HPDE6-E6E7 (cell line): ENCODE data around the gene SLC40A1.
"Not testable (repeated sequence)": the region's sequence is repeated elsewhere in the genome, so short reads cannot be mapped to it uniquely, and the experiment has no call there.

ENCODE experiments used
- DNase-seq: peaks from one replicate; pipeline ENCODE4 v3.0.0; 2011; ENCODE audit warnings: missing footprints; ENCODE audit errors: extremely low spot score

SLC40A1 gene

GRCh38 chr2:189580658-189581353 lies at the start of gene SLC40A1:
SLC40A1 (minus strand) TSS chr2:189580786; CDS start chr2:189580460, 326 bp downstream.
- peak; percentile 46 for DNase-seq

GRCh38 chr2:189629531-189630453 lies 49.2 kb upstream of the SLC40A1 start:
- DNase-seq = no peak

DNA sequence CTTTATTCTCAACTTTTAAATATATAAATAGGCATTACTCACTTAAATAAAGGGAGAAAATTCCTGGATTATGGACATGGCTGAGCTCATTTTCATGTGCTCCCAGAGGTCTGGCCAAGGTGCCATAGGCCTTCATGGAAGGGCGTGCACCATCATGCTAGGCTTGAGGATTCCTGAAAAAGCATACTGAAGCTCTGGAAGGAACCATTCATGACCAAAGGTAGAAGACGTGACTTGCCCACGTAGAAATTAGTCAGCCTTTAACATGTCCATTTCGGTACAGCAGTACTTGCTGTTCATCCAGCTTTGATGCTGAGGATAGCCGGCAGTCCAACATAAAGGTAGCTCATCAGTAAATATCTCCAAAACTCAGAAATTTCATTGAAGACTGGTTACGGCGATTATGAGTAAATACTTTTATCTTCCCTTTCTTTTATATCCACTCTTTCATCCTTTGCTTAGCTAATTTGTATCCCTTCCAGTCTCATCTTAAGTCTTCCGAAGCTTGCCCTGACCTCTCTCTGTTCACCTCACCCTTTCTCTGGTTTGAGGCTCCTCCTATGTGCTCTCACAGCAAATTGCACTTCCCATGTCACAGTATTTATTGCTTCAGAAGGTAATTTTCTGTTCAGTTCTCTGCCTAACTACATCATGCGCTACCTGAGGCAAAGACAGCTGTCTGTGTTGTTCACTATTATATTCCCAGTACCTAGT lies 48.4 kb upstream of the SLC40A1 start:
- DNase-seq = no peak

GRCh38 chr2:189627789-189628188 lies 47.2 kb upstream of the SLC40A1 start:
- no peak for DNase-seq

GRCh38 chr2:189625636-189626035 lies 45.0 kb upstream of the SLC40A1 start:
- DNase-seq = no peak

- DNase-seq = no peak
Observed at GRCh38 chr2:189624648-189625355, 44.2 kb upstream of the SLC40A1 start.

GRCh38 chr2:189623049-189623448 lies 42.5 kb upstream of the SLC40A1 start:
- no peak for DNase-seq

GRCh38 chr2:189621781-189622180 lies 41.2 kb upstream of the SLC40A1 start:
- DNase-seq = no peak

GRCh38 chr2:189618197-189618596 lies 37.6 kb upstream of the SLC40A1 start:
- no peak for DNase-seq

DNA sequence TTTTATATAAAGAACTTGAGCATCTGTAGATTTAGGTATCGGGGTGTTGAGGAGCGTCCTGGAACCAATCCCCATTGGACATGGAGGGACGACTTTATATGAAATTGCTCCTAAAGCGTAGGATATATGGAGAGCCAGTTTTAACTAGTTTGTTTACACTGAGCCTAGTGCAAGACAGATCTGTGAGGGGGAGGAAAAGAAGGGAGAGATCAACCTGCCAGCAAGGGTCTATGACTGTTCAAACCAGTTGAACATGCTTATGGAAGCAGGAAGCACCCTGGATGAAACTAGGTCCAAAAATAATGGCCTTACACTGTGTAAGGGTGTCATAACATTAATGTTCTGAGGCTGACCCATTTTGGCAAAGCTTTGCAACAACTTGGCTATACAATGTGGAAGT lies 34.0 kb upstream of the SLC40A1 start:
- no peak for DNase-seq

DNA sequence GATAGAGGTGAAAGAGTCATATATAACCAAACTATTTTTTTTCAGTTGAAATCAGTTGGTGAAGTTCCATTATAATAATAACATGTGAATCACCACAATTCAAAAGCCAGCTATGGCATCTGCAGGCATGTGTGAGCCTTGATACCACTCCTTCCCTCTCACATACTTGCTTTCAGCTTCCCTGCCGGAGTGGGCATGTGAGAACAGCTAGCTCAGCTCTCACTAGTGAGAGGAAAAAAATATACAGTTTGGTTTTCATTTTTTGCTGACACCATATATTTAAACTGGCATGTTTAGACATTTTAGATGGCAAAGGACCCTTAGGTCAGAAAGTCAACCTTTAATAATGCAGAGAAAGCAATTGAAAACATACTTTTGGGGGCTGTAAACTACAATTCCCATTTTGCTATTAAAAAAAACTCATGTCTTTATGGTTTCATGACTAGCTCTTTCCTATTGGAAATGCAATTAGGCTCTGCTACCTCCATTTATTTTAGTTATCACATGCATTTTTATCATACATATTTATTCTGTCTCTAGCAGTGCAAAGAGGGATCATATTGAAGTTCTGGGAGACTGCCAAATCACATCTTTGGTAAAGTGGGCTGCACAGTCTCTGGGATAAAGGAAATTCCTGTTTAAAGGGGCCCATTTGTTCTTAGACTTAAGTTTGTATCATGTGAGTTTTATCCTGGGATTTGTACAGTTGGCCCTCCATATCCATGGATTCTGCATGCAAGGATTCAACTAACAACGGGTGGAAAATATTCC lies 33.2 kb upstream of the SLC40A1 start:
- peak; percentile 33 for DNase-seq

GRCh38 chr2:189613077-189613636 lies 32.6 kb upstream of the SLC40A1 start:
- peak; percentile 41 for DNase-seq

GRCh38 chr2:189610700-189611099 lies 30.1 kb upstream of the SLC40A1 start:
- DNase-seq = no peak

DNA sequence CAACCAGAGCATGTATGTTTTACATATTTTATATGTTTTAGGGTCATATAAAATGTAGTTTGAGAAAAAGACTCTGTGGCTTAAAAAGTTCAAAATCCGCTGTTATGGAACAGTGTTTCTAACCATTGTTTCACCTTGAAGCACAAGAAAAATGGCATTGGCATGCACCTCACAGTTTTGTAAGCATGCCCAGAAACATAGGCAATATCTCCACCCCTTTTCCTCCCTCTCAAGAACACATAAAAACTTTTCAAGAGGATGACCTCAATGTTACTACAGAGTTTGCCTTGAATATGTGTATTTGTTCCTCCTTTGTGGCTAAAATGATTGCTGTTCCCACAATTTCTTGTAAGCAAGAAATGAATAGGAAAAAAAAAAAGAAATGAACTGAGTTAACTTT lies 29.3 kb upstream of the SLC40A1 start:
- no peak for DNase-seq

DNA sequence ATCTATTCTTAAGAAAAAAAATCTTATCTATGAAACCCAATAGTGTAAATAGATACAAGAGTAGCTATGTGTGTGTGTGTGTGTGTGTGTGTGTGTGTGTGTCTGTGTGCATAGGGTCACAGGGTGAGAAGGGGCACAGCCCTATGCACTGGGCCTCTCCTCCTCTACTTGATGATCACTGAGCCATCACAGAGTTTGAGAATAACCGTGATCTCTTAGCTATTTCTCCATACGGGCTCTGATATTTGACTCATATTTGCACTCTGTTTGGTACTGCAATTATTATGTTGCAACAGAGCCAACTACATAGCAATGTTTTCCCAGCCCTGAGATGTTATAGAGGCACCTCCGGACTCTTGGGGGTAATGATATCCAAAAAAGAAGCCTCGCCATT lies 28.8 kb upstream of the SLC40A1 start:
- DNase-seq = no peak

DNA sequence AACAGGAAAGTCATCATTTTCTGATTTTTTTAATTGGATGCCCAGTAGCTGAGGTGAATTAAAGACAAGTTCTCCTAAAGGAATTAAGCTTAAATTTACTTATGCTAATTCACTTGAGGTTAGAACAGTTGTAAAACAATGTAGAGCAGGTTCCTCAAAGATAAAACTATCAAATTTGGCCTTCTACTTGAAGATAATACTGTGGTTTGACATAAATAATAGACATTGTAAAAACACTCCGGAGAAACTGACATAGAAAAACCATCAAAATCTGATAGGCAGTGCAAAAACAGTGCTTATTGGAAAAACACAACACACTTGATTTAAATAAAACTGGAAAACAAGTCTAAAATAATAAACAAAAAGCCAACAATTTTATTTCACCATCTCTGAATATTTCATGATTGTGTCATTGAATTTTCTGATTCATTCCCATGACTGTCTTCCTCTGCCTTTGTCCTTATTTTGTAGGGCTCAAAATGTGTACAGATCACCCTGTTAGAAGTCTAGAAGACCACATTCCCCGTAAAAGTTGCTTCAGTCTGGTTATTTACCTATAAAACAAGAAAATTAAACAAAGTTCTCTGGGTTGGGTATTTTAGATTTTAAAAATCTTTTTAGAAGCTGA lies 28.3 kb upstream of the SLC40A1 start:
- DNase-seq = no peak

DNA sequence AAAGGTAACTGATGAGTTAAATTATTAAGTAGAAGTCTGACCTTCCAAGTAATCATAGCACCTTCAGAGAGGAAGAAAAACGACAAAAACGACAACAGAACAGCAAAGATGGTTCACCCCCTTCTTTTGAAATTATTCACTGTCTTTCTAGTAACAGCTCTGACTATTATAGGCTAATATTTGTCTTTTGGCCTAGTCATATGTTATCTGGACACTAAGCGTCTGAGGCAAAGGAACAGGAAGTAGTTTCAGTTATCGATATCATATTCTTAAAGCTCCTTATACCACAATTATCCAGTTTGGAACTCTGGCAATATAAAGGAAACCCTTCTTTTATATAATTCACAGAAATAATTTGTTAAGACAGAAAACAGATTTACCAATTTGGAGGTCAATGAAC lies 27.6 kb upstream of the SLC40A1 start:
- DNase-seq = no peak

DNA sequence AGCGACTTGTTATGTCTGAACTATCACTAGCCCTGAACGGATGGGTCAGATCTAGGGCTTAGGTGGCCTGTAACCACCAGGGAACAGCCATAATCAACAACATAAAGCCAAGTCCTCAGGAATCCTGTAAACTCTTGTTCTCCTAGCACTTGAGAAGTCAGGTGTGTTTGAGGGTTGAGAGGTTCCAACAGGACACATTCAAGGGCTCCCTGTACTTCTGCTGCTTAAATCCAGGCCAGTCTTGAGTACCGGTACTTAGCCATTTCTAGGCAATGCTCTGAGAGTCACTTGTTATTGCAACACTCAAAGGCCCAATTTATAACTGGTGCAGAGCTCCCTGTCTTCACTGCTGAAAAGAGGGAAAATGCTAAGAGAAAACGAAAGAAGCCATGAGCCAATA lies 21.6 kb upstream of the SLC40A1 start:
- no peak for DNase-seq

DNA sequence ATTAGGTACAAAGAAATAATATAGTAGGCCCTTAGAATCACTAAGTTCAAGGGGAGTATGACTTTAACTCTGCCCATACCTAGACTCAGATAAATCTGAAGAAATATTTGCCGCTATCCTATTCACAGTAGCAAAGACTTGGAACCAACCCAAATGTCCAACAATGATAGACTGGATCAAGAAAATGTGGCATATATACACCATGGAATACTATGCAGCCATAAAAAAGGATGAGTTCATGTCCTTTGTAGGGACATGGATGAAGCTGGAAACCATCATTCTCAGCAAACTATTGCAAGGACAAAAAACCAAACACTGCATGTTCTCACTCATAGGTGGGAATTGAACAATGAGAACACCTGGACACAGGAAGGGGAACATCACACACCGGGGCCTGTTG lies 21.1 kb upstream of the SLC40A1 start:
- DNase-seq = not testable (repeated sequence)

DNA sequence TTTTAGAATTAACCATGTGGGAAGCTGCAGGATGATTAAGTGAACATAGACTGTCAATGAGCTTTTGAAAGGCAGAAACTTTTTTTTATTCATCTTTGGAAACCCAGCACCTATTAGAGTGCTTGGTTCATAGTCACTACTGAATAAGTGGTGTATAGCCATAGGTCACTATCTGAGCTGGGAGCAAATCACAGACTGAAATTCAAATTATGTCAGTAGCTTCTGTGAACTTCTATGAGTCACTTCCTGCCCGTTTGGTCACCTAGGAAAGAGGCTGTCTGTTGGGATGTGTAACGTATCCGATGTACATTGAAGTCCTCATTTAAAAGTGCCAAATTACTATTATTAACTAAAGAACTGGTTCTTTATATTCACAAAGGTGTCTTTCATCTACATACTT lies 20.5 kb upstream of the SLC40A1 start:
- DNase-seq = no peak
